GM10266 (cell line): ENCODE data around the gene IVNS1ABP.

Experiments
- DNase-seq: peaks from one replicate; pipeline ENCODE4 v3.0.0; 2012; ENCODE audit errors: extremely low spot score
- TF ChIP-seq, protein P1 (sequence below): IDR thresholded peaks from 2 replicates; pipeline ENCODE4 v1.5.1; 2012; ENCODE audit warnings: mild to moderate bottlenecking, low read depth; ENCODE audit not compliant: control insufficient read depth, insufficient read depth; ENCODE audit errors: missing control alignments

IVNS1ABP gene

DNA sequence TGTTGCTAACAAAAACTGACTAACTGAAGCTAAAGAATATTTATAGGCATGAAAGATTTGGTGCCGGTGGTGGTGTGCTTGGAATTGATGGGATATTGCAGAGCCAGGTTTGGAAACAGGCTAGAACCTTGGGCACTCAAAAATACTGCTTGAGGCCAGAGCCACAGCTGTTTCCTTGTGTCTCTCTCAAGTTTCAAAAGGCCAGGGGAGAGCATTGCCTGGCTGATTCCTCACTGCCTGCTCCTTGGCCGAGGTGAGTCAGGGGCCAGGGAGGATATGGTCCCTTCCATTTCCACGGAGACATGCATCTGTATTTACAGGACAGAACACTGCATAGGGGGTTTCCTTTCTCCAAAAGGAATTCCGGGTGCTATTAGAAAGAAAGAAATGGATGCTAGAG is 36.1 kb upstream of the IVNS1ABP start:
- TF ChIP-seq, protein P1, sequence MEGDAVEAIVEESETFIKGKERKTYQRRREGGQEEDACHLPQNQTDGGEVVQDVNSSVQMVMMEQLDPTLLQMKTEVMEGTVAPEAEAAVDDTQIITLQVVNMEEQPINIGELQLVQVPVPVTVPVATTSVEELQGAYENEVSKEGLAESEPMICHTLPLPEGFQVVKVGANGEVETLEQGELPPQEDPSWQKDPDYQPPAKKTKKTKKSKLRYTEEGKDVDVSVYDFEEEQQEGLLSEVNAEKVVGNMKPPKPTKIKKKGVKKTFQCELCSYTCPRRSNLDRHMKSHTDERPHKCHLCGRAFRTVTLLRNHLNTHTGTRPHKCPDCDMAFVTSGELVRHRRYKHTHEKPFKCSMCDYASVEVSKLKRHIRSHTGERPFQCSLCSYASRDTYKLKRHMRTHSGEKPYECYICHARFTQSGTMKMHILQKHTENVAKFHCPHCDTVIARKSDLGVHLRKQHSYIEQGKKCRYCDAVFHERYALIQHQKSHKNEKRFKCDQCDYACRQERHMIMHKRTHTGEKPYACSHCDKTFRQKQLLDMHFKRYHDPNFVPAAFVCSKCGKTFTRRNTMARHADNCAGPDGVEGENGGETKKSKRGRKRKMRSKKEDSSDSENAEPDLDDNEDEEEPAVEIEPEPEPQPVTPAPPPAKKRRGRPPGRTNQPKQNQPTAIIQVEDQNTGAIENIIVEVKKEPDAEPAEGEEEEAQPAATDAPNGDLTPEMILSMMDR: no peak
- DNase-seq: no peak

DNA sequence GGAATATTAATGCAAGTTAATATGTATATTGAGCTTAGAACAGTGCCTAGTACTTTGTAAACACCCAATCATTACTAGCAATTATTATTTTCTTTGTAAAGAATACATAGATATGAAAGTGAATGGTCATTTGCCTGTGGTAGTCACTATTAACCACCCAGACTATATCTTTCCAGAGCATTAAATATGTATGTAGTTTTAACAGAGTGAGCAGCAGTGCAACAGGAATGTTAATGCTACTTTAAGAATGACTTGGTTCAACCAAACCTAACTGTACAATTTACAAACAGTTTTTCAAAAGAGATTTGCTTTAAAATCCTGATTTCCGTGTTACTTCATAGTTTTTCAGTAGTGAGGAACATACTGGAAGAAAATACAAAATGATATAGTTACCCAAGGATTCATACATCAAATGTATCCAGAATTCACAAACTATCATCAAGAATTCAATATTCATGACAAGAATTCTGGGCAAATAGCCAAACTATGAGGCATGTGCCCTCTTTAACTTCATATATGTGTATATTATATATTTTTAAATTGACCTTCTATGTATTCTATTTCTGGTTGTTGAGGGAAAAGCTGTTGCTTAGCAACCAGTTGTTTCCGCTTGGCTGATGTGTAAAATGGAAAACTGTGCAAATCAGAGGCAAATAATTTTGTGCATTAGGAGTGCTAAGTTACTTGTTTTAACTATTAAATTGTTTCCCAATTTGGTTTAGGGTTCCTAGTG is 34.9 kb upstream of the IVNS1ABP start:
- TF ChIP-seq, protein P1: no peak
- DNase-seq: no peak

DNA sequence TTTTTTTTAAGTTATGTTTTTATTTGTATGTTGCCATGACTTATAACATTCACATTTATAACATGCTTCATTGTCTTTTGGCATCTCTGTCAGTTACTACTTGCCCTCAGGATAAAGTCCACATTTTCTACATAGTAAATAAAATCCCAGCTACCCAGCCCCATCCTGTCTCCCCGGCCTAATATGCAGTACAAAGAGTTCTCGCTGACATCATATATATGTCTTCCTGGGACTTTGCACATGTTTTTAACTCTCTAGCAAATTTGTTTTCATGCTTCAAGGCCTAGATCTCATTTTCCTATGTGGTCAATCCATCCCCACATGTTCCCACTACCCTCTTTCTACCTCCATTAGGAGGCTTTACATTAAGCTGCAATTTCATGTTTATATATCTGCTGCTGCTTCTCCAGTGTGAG is 33.0 kb upstream of the IVNS1ABP start:
- DNase-seq: no peak
- TF ChIP-seq, protein P1: no peak

- TF ChIP-seq, protein P1: no peak
- DNase-seq: no peak
These were observed 32.5 kb upstream of the IVNS1ABP start for GRCh38 chr1:185349556-185349955.

- TF ChIP-seq, protein P1: no peak
- DNase-seq: no peak
These were observed 31.9 kb upstream of the IVNS1ABP start for GRCh38 chr1:185348985-185349384.

DNA sequence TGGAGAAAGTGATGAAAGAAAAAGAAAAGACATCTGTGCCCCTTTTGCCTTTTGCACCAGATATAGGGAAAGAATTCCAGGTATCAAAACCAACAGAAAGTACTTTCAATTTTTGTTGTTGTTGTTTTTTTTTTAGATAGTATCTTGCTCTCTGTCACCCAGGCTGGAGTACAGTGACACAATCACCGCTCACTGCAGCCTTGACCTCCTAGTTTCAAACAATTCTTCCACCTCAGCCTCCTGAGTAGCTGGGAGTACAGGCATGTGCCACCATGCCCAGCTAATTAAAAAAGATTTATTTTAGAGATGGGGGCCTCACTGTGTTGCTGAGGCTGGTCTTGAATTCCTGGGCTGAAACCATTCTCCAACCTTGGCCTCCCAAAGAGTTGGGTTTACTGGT is 31.3 kb upstream of the IVNS1ABP start:
- TF ChIP-seq, protein P1: no peak

GRCh38 chr1:185345913-185346720 is 29.1 kb upstream of the IVNS1ABP start:
- DNase-seq: no peak
- TF ChIP-seq, protein P1: no peak

More for the DNA sequence above, 31.3 kb upstream of the IVNS1ABP start:
- no peak for DNase-seq
